GM10266 (cell line): ENCODE results near the gene PROM1.

Experiments
- DNase-seq: peaks from one replicate; pipeline ENCODE4 v3.0.0; 2012; ENCODE audit errors: extremely low spot score
- TF ChIP-seq, protein P1 (sequence below): IDR thresholded peaks from 2 replicates; pipeline ENCODE4 v1.5.1; 2012; ENCODE audit warnings: mild to moderate bottlenecking, low read depth; ENCODE audit not compliant: control insufficient read depth, insufficient read depth; ENCODE audit errors: missing control alignments

PROM1 gene

DNA sequence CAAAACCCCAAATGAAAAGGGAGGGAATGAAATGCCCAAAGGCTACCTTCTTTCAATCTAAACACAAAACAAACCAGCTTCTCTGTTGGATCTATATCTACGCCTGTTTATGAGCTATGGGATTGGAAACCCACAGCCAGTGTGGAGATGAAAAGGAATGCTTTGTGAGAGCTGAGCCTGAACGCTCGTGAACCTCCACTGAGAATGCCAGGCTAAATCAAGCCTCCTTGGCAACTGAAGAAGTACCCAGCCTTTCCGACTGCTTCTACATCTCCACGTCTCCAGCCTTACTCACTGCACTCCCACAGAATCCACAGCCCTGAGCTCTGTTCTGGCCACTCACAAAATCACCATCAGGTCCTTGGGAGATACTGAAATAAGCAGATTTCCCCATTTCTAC, 31.8 kb downstream of the PROM1 start:
- no peak for DNase-seq
- TF ChIP-seq, protein P1, sequence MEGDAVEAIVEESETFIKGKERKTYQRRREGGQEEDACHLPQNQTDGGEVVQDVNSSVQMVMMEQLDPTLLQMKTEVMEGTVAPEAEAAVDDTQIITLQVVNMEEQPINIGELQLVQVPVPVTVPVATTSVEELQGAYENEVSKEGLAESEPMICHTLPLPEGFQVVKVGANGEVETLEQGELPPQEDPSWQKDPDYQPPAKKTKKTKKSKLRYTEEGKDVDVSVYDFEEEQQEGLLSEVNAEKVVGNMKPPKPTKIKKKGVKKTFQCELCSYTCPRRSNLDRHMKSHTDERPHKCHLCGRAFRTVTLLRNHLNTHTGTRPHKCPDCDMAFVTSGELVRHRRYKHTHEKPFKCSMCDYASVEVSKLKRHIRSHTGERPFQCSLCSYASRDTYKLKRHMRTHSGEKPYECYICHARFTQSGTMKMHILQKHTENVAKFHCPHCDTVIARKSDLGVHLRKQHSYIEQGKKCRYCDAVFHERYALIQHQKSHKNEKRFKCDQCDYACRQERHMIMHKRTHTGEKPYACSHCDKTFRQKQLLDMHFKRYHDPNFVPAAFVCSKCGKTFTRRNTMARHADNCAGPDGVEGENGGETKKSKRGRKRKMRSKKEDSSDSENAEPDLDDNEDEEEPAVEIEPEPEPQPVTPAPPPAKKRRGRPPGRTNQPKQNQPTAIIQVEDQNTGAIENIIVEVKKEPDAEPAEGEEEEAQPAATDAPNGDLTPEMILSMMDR = no peak

DNA sequence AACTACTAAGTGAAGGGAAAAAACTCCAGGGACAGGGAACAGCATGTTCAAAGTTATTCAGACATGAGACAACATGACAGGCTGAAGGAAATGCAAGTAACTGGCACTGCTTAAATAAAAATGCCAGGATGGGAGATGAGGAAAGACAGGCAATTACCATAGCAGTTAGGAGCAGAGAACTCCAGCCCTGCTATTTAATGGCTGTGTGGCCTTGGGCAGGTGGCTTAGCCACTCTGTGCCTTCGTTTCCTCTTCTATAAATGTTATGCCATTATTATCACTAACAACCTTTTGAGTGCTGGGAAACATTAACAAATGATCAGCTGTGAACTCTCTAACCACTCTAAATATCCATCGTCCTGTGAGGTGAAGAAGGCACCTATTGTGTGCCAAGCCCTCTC, 32.7 kb downstream of the PROM1 start:
- no peak for DNase-seq
- TF ChIP-seq, protein P1 = no peak

DNA sequence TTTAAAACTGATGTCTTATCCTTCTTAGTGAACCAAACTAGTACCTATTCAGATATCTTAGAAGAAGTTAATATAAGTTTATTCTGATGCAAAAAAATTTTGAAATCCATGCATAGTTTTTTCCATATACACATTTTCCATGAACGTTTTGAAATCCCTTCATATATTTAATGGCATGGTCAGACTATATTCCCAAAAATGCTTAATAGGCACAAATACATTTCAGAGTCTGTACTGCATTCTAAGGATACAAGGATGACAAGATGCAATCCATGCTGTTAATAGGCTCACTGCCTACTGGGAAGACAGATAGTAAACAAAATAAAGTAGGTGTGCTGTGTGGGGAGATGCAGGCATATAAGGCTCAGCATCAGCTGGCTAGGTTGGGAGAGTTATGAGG, 33.2 kb downstream of the PROM1 start:
- no peak for DNase-seq
- TF ChIP-seq, protein P1 = no peak

DNA sequence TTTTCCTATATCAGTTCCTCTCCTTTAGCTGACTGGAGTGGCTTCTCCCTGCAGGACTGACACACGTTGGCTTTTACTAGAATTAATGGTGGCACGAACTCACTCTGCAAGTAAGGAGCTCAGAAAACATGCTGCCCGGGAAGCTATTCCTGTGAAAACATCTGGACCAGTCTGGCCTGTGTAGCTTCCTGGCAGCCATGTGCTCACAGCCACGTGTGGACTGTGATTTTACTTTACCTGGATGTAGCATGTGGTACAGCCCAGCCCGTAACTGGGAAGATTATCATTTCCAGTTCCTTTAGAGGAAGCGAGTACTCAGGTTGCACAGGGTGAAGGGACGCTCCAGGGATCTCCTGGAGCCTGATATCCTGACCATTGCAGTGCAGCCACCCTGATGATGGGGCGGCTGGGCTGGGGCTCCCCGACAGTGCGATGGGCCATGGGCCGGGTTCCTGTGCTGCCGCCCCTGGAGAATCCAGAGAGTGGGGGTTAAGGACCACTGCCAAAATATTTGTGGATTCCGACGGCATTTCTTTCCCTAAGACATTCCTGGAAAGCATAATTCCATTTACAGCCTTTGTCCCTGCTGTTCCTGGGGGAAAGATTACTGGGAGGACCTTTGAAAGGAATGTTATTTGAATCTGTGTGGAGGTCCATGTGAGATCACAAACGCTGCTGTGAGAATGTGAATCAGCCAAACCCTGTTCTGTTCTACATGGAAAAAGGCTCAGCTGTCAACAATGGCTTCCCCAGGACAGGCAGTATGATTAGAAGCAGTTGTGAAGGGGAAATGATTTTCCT, 35.0 kb downstream of the PROM1 start:
- no peak for DNase-seq
- TF ChIP-seq, protein P1 = no peak

DNA sequence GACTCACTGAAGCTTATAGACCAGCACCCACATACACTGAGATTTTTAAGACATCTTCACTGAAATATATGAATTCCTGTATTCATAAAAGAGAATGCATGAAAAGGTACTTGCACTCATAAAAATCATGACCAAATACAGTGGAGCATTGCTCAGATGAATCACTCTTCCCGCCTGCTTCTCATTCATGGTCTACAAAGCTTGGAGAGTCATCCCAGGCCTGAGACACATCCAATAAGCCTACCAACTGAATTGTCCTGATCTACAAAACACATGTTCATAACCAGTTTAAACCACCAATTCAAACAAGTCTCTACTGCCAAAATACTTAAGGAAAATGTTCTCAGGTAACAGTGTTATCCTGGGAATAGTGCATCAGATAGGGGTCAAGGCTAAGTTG, 38.1 kb downstream of the PROM1 start:
- TF ChIP-seq, protein P1 = no peak
- no peak for DNase-seq

DNA sequence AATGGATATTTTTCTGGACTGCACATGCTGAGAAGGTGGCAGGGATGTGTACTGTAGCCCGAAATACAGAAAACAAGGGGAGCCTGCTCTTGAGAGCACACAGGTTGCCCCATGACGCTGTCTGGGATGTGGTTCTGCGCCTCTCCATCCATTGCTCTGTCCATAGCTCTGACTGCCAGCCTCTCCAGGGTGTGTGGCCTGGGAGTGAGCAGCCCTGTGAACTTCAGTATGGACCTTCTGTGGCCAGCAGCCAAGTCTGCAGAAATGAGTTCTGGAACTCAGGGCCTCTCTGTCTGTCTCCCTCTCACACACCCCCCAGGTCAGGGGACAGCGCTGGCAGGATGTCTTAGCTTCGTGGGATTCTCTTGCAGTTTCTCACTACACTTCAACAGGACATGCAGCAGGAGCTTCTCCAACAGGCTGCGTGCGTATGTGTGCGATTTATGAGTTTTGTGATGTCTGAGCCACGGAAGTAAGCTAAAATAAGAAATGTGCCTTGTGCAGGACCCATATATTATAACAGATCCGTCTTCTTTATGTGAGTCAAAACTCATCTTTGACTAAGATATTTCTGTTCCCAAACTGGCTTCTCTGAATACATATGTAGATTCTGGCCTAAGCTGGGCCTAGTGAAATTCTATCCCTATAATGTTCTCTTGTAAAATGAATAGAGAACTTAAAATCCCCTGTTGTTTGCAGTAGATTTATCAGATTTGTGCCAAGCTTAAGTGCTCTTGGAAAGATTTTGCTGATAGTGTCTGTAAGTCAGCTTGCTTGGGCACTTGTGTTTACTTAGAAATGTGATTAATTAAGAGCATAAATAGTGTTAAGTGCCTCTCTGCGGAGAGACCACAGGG, 40.0 kb downstream of the PROM1 start:
- DNase-seq = no peak
- TF ChIP-seq, protein P1 = no peak

DNA sequence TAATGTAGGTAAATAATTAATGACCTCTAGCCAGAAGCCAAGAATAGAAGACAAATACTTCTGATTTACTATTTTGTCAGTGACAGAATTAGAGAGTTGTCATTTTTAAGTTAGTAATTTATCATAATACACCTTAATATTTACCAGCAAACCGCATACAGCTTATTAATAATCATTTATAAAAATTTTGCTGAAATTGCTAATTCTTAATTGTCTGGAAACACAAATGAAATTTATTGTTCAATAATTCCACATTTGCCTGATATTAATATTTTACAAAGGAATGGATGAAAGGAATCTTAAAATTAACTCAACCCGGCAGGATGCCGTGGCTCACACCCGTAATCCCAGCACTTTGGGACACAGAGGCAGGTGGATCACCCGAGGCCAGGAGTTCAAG, 44.7 kb downstream of the PROM1 start:
- no peak for DNase-seq
- TF ChIP-seq, protein P1 = no peak
